Activated CD8-positive, alpha-beta memory T cell treated with anti-CD3 and anti-CD28 coated beads for 24 hours (primary cell): ENCODE measurements around the gene DNAJC17.

Experiments used
- DNase-seq: peaks from one replicate; pipeline ENCODE4 v3.0.0-alpha.2; 2020

Gene DNAJC17

GRCh38 chr15:40723919-40724318, 83.4 kb downstream of the DNAJC17 start:
- DNase-seq = no peak

- no peak for DNase-seq
These were observed 84.3 kb downstream of the DNAJC17 start for GRCh38 chr15:40722934-40723333.

- no peak for DNase-seq
These were observed 84.9 kb downstream of the DNAJC17 start for GRCh38 chr15:40722354-40722753.

- no peak for DNase-seq
These were observed 85.6 kb downstream of the DNAJC17 start for GRCh38 chr15:40721701-40722100.

DNA sequence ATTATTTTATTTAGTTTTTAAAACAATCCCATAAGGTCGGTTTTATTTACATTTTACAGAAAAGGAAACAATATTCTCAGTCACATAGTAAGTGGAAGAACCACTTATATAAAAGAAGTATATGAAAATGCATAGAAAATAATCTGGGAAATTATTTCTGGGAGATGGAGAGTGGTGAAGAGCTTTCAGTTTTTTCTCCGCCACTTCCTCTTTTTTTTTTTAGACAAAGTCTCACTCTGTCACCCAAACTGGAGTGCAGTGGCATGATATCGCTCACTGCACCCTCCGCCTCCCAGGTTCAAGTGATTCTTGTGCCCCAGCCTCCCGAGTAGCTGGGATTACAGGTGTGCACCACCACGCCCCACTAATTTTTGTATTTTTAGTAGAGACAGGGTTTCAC, 91.1 kb downstream of the DNAJC17 start:
- no peak for DNase-seq
